8988T (cell line): Measurements from ENCODE around the gene BCL7C.
"Not testable (repeated sequence)": the region's sequence is repeated elsewhere in the genome, so short reads cannot be mapped to it uniquely, and the experiment has no call there.

Experiments used
- DNase-seq: peaks from one replicate; pipeline ENCODE4 v3.0.0; 2011

The BCL7C gene

GRCh38 chr16:30894540-30895368, 877 bp upstream of the BCL7C start:
- no peak for DNase-seq

GRCh38 chr16:30893417-30893743, 497 bp downstream of the BCL7C start:
- no peak for DNase-seq

GRCh38 chr16:30892670-30893416, 1.0 kb downstream of the BCL7C start:
- no peak for DNase-seq

GRCh38 chr16:30891043-30891823, 2.6 kb downstream of the BCL7C start:
- DNase-seq = not testable (repeated sequence)

- no peak for DNase-seq
Measured at GRCh38 chr16:30889721-30890120, 4.2 kb downstream of the BCL7C start.

GRCh38 chr16:30888856-30889499, 4.9 kb downstream of the BCL7C start:
- DNase-seq = no peak

- no peak for DNase-seq
Measured at GRCh38 chr16:30887927-30888326, 6.0 kb downstream of the BCL7C start.

- DNase-seq = no peak
Measured at GRCh38 chr16:30886145-30886544, 7.7 kb downstream of the BCL7C start.

- no peak for DNase-seq
Measured at GRCh38 chr16:30885196-30885595, 8.7 kb downstream of the BCL7C start.

GRCh38 chr16:30884760-30885159, 9.1 kb downstream of the BCL7C start:
- DNase-seq = no peak

GRCh38 chr16:30882429-30883310, 11.2 kb downstream of the BCL7C start:
- no peak for DNase-seq

- DNase-seq = no peak
Measured at GRCh38 chr16:30876867-30877266, 17.0 kb downstream of the BCL7C start.

GRCh38 chr16:30875871-30876801, 17.7 kb downstream of the BCL7C start:
- DNase-seq = no peak

GRCh38 chr16:30874821-30875717, 18.8 kb downstream of the BCL7C start:
- DNase-seq = peak; percentile 70

GRCh38 chr16:30874244-30874820, 19.5 kb downstream of the BCL7C start:
- DNase-seq = no peak

- no peak for DNase-seq
Measured at GRCh38 chr16:30870904-30871303, 23.0 kb downstream of the BCL7C start.

GRCh38 chr16:30867747-30868146, 26.1 kb downstream of the BCL7C start:
- no peak for DNase-seq

- no peak for DNase-seq
Measured at GRCh38 chr16:30866031-30866430, 27.8 kb downstream of the BCL7C start.

GRCh38 chr16:30863178-30863577, 30.7 kb downstream of the BCL7C start:
- not testable (repeated sequence) for DNase-seq
